ENCODE data around the gene RAI1. TPM values are rescaled to one million over a fixed set of nuclear protein-coding genes. Genes with fewer than 3 reads are reported as not detected.
"Not testable (repeated sequence)": the region's sequence is repeated elsewhere in the genome, so short reads cannot be mapped to it uniquely, and the experiment has no call there.

The RAI1 gene
- total and polyA plus RNA-seq, 2 of the 8 experiments (the other 6 are each of a cell fraction or from before 2014, with no cell fraction given): 0.39 to 1.2 TPM

DNA sequence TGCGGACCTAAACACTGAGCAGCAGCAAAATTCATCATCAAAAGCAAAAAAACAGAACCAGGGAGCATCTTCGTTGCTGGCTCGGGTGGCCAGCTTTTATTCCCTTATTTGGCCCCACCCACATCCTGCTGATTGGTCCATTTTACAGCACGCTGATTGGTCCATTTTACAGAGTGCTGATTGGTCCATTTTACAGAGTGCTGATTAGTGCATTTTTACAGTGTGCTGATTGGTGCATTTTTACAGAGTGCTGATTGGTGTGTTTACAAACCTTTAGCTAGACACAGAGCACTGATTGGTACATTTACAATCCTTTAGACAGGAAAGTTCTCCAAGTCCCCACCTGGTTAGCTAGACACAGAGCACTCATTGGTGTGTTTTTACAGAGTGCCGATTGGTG, 48.6 kb upstream of the RAI1 start:
- not testable (repeated sequence) for H3K79me1 ChIP-seq (ENCODE audit: low read depth, low read length); H4K91ac ChIP-seq (replicated peaks; ENCODE audit: insufficient read length, low read length); H2BK12ac ChIP-seq (ENCODE audit: low read depth, low read length); H3K79me2 ChIP-seq (ENCODE audit: control insufficient read depth in 1 of 2, insufficient read depth in 2 of 2, low read length in 2 of 2); H3K4me2 ChIP-seq (ENCODE audit: insufficient read depth in 1 of 2, low read depth in 2 of 2, low read length in 2 of 2); H2BK15ac ChIP-seq (ENCODE audit: low read length); FAIRE-seq; H2AK5ac ChIP-seq (ENCODE audit: low read depth, low read length); H3K36me3 ChIP-seq (ENCODE audit: control insufficient read depth in 2 of 4, insufficient read depth in 4 of 4, low read length in 3 of 4); H2BK20ac ChIP-seq (ENCODE audit: low read length); H3K9ac ChIP-seq (replicated peaks in 1 of 4; ENCODE audit: extremely low read depth in 1 of 4, low read depth in 3 of 4, low read length in 3 of 4); H3K18ac ChIP-seq (ENCODE audit: extremely low read depth, low read length); H3K56ac ChIP-seq (replicated peaks; ENCODE audit: insufficient read length, low read depth, low read length); H4K8ac ChIP-seq (ENCODE audit: extremely low read depth, insufficient read depth, low read length); H3K4ac ChIP-seq (replicated peaks; ENCODE audit: insufficient read length, low read depth, low read length); H2AFZ ChIP-seq (ENCODE audit: low read length); H3K27me3 ChIP-seq (replicated peaks in 1 of 4; ENCODE audit: control insufficient read depth in 3 of 4, extremely low read depth in 1 of 4, insufficient read depth in 3 of 4, low read length in 3 of 4); H2BK5ac ChIP-seq (ENCODE audit: low read depth, low read length); H2BK120ac ChIP-seq (replicated peaks; ENCODE audit: low read depth, low read length); DNase-seq (ENCODE audit: low read depth in 1 of 2, low spot score in 2 of 2); H4K5ac ChIP-seq (ENCODE audit: insufficient read length, low read depth, low read length); H3K14ac ChIP-seq (ENCODE audit: insufficient read length); H3K27ac ChIP-seq (ENCODE audit: low read depth, low read length); H3K23me2 ChIP-seq (ENCODE audit: low read depth, low read length); H3K4me3 ChIP-seq (ENCODE audit: extremely low read depth in 1 of 4, insufficient read depth in 2 of 4, low read depth in 3 of 4, low read length in 4 of 4); H3K23ac ChIP-seq (ENCODE audit: insufficient read length); H3K4me1 ChIP-seq (replicated peaks in 1 of 4; ENCODE audit: control insufficient read depth in 3 of 4, insufficient read depth in 4 of 4, low read length in 3 of 4); H4K20me1 ChIP-seq (replicated peaks in 1 of 2; ENCODE audit: control insufficient read depth in 1 of 2, insufficient read depth in 2 of 2, low read length in 2 of 2)
- TF ChIP-seq SP1 (IDR thresholded peaks at IDR 0.05; ENCODE audit: low read depth, low read length): 0 out of 2 replicates have a peak, but pooled peaks have one; percentile 34
- ChIA-PET POLR2A (ENCODE audit: partially characterized antibody) (interaction anchor here (1.8 to 2.5 kb wide), 2 partner anchors 12 to 136 kb away, joined by 3 to 5 read pairs; partner anchors contain the start of gene RASD1), CTCF (ENCODE audit: partially characterized antibody) (interaction anchor here (0.6 to 3.8 kb wide), 9 partner anchors 9 to 1117 kb away, joined by 3 to 24 read pairs (median 4); no protein-coding TSS in a partner anchor)
- WGBS, 2 experiments (ENCODE audit: extremely low coverage in 1 of 2, insufficient coverage in 1 of 2, insufficient read length in 1 of 2, insufficient replicate concordance in 2 of 2, low coverage in 1 of 2, low lambda C conversion rate in 2 of 2, missing lambda C conversion rate in 1 of 2): 92% methylated on average over 5 of the region's 5 CpGs; no CpG with 5 or more reads in 1 of the 2 experiments
- peaks cover 0 to 10% of the 10 kb centered on the region in 2 experiments; a peak in 1 of 4 replicates for H3K9me3 ChIP-seq (ENCODE audit: insufficient read depth in 2 of 2, low read depth in 1 of 2, low read length in 1 of 2)

All from H1 (cell line).